HT-29 (cell line): ENCODE data around the gene P4HA2. TPM values are rescaled to one million over a fixed set of nuclear protein-coding genes. Genes with fewer than 3 reads are reported as not detected.

ENCODE experiments used
- DNase-seq: peaks from one replicate; pipeline ENCODE4 v3.0.0-alpha.2; 2015; ENCODE audit warnings: low spot score
- total RNA-seq: library from RNA; depleted of rRNA; stranded (reverse); fragments of >200 nt; shearing (Covaris generic); gene quantifications from 2 replicates; pipeline ENCODE4 v1.2.3, GENCODE V29; 2014

The P4HA2 gene
- total RNA-seq, 1 experiment from 2014 or later, result 20.5 TPM

GRCh38 chr5:132250547-132250946, 22.9 kb upstream of the P4HA2 start:
- DNase-seq, result no peak

- no peak for DNase-seq
Measured at GRCh38 chr5:132246806-132247205, 19.2 kb upstream of the P4HA2 start.

- DNase-seq, result no peak
Measured at GRCh38 chr5:132245593-132245992, 17.9 kb upstream of the P4HA2 start.

- no peak for DNase-seq
Measured at GRCh38 chr5:132243366-132243977, 15.8 kb upstream of the P4HA2 start.

- DNase-seq, result no peak
Measured at GRCh38 chr5:132239776-132240175, 12.1 kb upstream of the P4HA2 start.

- no peak for DNase-seq
Measured at GRCh38 chr5:132238901-132239500, 11.3 kb upstream of the P4HA2 start.

GRCh38 chr5:132238169-132238744, 10.6 kb upstream of the P4HA2 start:
- DNase-seq, result peak; percentile 81

- no peak for DNase-seq
Measured at GRCh38 chr5:132237670-132238069, 10.0 kb upstream of the P4HA2 start.

- DNase-seq, result no peak
Measured at GRCh38 chr5:132237141-132237540, 9.5 kb upstream of the P4HA2 start.

- no peak for DNase-seq
Measured at GRCh38 chr5:132235340-132235739, 7.7 kb upstream of the P4HA2 start.

- no peak for DNase-seq
Measured at GRCh38 chr5:132234684-132235062, 7.0 kb upstream of the P4HA2 start.

- DNase-seq, result no peak
Measured at GRCh38 chr5:132233811-132234683, 6.4 kb upstream of the P4HA2 start.

- DNase-seq, result no peak
Measured at GRCh38 chr5:132233081-132233480, 5.4 kb upstream of the P4HA2 start.

GRCh38 chr5:132232465-132232864, 4.8 kb upstream of the P4HA2 start:
- DNase-seq, result no peak

GRCh38 chr5:132230871-132231270, 3.2 kb upstream of the P4HA2 start:
- DNase-seq, result no peak

GRCh38 chr5:132229236-132229635, 1.6 kb upstream of the P4HA2 start:
- DNase-seq, result no peak

GRCh38 chr5:132228241-132229035, 785 bp upstream of the P4HA2 start:
- no peak for DNase-seq

GRCh38 chr5:132227235-132227484, 493 bp downstream of the P4HA2 start:
- no peak for DNase-seq

- DNase-seq, result no peak
Measured at GRCh38 chr5:132226516-132227234, 978 bp downstream of the P4HA2 start.

- peak; percentile 71 for DNase-seq
Measured at GRCh38 chr5:132225165-132226032, 2.3 kb downstream of the P4HA2 start.
